ENCODE results near the gene OCA2.

The OCA2 gene

DNA sequence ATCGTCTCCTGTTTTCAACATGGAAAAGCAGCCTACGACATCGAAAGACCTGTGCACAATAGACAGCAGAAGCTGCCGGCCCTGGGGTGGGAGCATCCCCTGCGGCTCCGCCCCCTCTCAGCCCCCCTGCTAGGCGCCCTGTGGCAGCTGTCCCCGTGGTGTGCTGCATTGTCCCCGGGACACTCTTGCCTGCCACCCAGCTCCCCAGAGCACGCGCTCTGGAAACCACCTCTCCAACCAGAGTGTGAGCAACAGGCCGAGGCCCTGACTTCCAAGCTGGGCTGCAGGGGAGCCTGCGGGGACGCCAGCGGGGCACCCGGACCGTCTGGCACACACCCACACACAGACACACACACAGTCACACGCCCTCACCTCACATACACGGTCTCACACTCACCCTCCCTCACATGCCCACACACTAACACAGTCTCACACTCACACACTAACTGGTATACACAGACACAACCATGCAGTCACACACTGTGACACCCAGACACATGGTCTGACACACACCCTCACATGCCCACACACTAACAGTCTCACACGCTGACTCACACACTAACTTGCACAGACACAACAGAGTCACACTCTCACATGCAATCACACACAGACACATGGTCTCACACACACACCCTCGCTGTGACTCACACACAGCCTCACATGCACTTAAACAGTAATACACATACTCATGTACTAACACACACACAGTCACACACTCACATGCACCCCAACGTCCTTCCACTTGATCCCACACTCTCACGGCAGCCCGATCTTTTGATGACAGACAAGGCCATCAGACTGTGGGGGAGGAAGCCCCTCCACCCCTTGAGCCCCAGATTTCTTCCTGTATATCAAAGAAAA lies 94.7 kb downstream of the OCA2 start:
- DNase-seq (ENCODE audit: low read depth in 2 of 2), result no peak
- TF ChIP-seq, protein P1, sequence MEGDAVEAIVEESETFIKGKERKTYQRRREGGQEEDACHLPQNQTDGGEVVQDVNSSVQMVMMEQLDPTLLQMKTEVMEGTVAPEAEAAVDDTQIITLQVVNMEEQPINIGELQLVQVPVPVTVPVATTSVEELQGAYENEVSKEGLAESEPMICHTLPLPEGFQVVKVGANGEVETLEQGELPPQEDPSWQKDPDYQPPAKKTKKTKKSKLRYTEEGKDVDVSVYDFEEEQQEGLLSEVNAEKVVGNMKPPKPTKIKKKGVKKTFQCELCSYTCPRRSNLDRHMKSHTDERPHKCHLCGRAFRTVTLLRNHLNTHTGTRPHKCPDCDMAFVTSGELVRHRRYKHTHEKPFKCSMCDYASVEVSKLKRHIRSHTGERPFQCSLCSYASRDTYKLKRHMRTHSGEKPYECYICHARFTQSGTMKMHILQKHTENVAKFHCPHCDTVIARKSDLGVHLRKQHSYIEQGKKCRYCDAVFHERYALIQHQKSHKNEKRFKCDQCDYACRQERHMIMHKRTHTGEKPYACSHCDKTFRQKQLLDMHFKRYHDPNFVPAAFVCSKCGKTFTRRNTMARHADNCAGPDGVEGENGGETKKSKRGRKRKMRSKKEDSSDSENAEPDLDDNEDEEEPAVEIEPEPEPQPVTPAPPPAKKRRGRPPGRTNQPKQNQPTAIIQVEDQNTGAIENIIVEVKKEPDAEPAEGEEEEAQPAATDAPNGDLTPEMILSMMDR (IDR thresholded peaks at IDR 0.05; ENCODE audit: low read depth, low read length), result no peak
- H3K4me3 ChIP-seq (replicated peaks in 1 of 2; ENCODE audit: low read depth in 2 of 2, low read length in 2 of 2), result no peak overlapping the region

DNA sequence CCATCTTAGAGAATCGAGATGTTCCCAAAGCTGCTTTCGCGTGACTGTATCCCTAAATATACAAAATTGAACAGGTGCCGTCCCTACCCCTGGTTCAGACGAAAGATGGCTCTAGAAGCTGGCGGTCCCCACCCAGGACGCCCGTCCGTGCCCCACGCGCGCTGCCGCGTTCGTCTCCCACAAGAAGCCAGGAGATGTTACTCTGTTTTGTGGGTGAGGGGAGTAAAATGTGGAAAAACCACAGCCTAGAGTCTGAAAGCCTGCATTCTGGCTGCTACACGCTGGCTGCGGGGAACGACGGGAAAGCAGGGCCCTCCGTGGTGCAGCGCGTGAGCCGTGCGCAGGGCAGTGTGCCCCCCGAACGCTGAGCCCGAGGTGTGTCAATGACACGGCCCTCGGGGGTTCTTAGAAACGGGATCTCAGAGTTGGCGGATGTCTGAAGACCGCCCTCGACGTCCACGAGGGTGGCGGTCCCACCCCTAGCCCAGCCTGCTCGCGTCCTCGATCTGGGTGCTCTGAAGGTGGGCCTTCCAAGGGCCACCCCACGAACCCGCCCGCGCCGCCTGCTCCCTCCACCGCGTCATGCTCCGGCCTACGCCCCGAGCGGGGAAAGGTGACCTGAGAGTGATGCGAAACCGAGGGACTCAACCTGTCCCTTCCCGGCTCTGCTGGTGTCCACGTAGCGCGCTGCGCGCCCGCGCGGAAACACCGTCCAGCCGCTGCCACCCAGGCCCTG lies 95.6 kb downstream of the OCA2 start:
- TF ChIP-seq, protein P1 (IDR thresholded peaks at IDR 0.05; ENCODE audit: low read depth, low read length), result no peak
- no peak for DNase-seq (ENCODE audit: low read depth in 2 of 2)
- H3K4me3 ChIP-seq (replicated peaks in 1 of 2; ENCODE audit: low read depth in 2 of 2, low read length in 2 of 2), result no peak overlapping the region

DNA sequence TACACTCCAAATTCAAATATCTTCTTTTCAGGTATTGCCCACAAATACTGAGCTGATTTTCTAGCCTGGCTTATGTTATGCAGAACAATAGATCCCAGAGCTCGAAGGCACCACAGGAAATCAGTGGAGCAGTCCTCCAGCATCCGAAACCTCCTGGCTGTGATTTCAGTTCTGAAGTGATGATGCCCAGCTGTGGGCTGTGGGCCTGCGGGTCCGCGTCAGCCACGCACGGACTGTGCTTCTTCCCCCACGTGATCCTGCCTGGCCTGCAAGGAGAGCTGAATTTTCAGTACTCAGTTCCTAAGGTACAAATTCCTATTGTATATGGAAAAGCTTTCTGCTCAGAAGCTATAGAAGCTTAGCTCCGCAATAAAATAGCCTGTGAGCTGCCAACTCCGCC lies 96.2 kb downstream of the OCA2 start:
- TF ChIP-seq, protein P1 (IDR thresholded peaks at IDR 0.05; ENCODE audit: low read depth, low read length), result no peak
- no peak for DNase-seq (ENCODE audit: low read depth in 2 of 2)
- no peak overlapping the region for H3K4me3 ChIP-seq (replicated peaks in 1 of 2; ENCODE audit: low read depth in 2 of 2, low read length in 2 of 2)

DNA sequence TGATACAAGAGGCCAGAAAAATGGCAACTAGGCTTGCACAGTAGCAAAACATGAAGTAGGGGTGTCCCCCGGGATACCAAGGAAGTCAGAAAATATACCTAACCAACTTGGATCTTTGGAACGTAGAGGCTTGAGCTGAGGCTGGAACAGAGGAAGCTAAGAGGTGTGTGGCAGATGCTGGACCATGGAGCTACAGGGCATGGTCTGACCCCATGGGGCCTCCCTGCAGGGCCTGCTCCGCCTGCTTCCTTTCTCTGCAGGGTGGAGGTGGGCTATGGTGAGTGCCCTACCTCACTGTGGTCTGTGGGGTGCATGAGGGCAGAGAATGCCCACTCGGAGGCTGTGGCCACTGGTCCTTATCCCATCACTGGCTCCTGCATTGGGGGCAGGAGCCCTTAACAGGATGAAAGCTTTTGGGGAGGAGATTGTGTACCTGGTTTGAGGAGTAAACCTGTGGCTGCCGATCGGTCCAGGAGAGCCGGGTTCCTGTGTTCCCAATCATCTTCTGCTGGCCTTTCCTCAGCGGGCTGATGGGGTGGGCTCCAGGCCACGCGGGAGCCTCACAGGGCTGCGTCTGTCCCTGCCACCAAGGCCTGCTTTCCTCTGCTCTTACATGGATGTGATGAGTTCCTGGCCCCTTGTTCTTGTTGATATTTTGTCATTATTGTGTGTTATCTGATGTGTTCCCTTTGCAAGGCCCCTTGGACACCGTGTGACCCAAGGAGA lies 96.8 kb downstream of the OCA2 start:
- no peak for DNase-seq (ENCODE audit: low read depth in 2 of 2)
- TF ChIP-seq, protein P1 (IDR thresholded peaks at IDR 0.05; ENCODE audit: low read depth, low read length), result no peak
- no peak overlapping the region for H3K4me3 ChIP-seq (replicated peaks in 1 of 2; ENCODE audit: low read depth in 2 of 2, low read length in 2 of 2)

DNA sequence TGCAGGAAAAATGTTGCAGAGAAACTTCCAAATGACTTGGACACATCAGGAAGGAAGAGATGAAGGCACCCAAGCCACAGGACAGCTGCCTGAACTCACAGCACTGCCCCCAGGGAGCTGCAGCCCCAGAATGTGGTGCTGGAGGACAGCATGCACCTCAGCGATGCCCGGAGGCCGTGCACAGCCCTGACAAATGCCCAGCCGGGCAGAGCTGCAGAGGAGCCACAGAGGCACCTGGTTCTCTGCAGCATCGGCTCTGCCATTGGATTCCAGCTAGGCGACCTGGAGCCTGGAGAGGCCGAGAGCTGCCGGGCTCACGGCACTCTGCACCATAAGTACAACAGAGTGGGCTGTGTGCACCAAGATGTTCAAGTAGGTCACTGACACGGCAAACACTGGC lies 97.5 kb downstream of the OCA2 start:
- no peak for DNase-seq (ENCODE audit: low read depth in 2 of 2)
- TF ChIP-seq, protein P1 (IDR thresholded peaks at IDR 0.05; ENCODE audit: low read depth, low read length), result no peak
- H3K4me3 ChIP-seq (replicated peaks in 1 of 2; ENCODE audit: low read depth in 2 of 2, low read length in 2 of 2), result no peak overlapping the region

DNA sequence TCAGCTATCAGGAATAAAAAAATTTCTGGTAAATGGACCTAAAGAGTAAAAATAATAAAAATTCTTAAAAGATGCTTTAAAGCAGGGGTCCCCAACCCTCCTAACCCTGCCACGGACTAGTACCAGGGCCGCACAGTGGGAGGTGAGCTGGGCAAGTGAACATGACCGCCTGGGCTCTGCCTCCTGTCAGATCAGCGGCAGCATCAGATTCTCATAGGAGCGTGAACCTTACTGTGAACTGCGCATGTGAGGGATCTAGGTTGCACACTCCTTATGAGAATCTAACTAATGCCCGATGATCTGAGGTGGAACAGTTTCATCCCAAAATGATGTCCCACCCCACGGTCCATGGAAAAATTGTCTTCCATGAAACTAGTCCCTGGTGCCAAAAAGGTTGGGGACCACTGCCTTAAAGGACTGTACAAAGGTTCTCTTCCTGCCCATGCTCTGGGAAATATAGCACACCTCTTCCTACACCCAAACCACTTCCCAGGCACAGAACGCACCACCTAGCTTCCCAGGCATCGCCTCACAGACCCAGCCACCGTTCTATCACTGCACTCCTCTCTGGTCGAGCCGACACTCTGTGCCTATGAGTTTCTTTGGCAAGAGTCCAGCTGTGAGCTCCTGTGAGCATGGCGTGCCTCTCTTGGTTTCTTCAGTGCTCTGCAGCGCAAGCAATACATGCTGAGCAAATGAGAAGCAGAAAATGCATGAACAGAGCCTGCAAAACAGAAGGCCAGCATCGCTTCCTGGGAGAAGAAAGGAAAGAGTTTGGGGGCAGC lies 104.9 kb downstream of the OCA2 start:
- TF ChIP-seq, protein P1 (IDR thresholded peaks at IDR 0.05; ENCODE audit: low read depth, low read length), result no peak
- no peak for DNase-seq (ENCODE audit: low read depth in 2 of 2)
- no peak overlapping the region for H3K4me3 ChIP-seq (replicated peaks in 1 of 2; ENCODE audit: low read depth in 2 of 2, low read length in 2 of 2)

Measured in cardiac fibroblast (primary cell).